Stimulated activated naive B cell treated with anti-CD40 and anti-IgM and Interleukin-4, amounts not matched to agents 10 μg/mL and 1 μg/mL and 100 μg/mL, for 72 hours (primary cell): Measurements from ENCODE around the gene PTPRD.
A peak's percentile ranks its signal among the peaks of the same experiment; 100 is the strongest.
"Not testable (repeated sequence)": the region's sequence is repeated elsewhere in the genome, so short reads cannot be mapped to it uniquely, and the experiment has no call there.

Source experiments
- ATAC-seq, 2 donors: fragments of 150-1000 bp; cut with Tn5 transposase; replicated peaks; 2 replicates each; pipeline ENCODE4 v1.10.0; 2021; ENCODE audit warnings: moderate library complexity in 1 of 2
- DNase-seq: peaks from one replicate; pipeline ENCODE4 v3.0.0; 2021
- H3K27ac Mint-ChIP-seq: one replicate; pipeline ENCODE4 v1.8.0; 2022; ENCODE audit warnings: mild to moderate bottlenecking, mixed read lengths
- H3K27me3 Mint-ChIP-seq, 2 donors: one replicate each; pipeline ENCODE4 v1.8.0; 2022; ENCODE audit warnings: mixed read lengths in 2 of 2
- H3K36me3 Mint-ChIP-seq, 2 donors: one replicate each; pipeline ENCODE4 v1.8.0; 2022; ENCODE audit warnings: mixed read lengths in 2 of 2, mild to moderate bottlenecking in 1 of 2
- H3K4me1 Mint-ChIP-seq, 2 donors: one replicate each; pipeline ENCODE4 v1.8.0; 2022; ENCODE audit warnings: mixed read lengths in 2 of 2, mild to moderate bottlenecking in 1 of 2
- H3K4me3 Mint-ChIP-seq, 2 donors: one replicate each; pipeline ENCODE4 v1.8.0; 2022; ENCODE audit warnings: mild to moderate bottlenecking in 2 of 2, mixed read lengths in 2 of 2, moderate library complexity in 1 of 2
- H3K9me3 Mint-ChIP-seq, 2 donors: one replicate each; pipeline ENCODE4 v1.8.0; 2022; ENCODE audit warnings: mixed read lengths in 2 of 2, mild to moderate bottlenecking in 1 of 2

PTPRD gene

DNA sequence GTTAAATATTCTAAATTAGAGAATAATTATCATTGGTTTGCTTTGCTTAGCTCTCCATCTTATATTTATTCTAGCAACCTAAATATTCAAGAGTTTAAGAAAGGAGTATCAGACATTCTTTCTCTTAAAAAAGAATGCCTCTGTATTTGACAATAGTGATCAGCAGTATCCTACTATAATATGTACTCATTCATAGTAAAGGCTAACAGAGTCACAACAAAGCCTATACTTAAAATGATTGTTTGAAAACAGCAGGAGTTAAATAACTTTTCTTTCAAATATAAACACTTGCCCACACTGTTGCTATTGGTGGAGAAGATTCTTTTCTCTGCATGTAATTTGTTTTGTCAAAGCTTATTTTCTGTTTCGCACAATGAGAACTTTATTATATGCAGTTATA lies 178.4 kb downstream of the PTPRD start:
- H3K36me3 Mint-ChIP-seq: no peaks in the 10 kb centered on the region
- peaks cover 1 to 5% of the 10 kb centered on the region in 2 donors for H3K9me3 Mint-ChIP-seq
- no peak overlapping the region for H3K27ac Mint-ChIP-seq
- no peak overlapping the region for H3K4me3 Mint-ChIP-seq
- H3K4me1 Mint-ChIP-seq: no peaks in the 10 kb centered on the region
- DNase-seq: no peak
- no peak for ATAC-seq
- no peaks in the 10 kb centered on the region for H3K27me3 Mint-ChIP-seq

DNA sequence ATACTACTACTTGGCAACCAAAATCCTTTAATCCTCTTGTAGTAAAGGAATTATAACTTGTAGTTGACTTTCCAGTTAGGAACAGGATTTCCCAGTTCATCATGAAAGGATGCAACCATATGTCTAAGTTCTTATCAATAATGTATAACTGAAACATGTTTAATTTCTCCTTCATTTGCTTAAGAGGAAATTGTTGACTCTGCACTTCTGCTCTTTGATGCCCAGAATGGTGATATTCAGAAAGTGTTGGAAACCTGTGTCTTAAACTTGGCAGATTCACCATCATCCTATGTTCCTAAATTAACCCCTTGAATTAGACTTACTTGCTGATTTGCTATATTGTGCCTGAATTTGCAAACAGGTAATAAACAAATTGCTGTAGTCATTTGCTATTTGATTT lies 201.5 kb downstream of the PTPRD start:
- no peak for DNase-seq
- H3K4me1 Mint-ChIP-seq: no peaks in the 10 kb centered on the region
- peaks cover 4 to 8% of the 10 kb centered on the region in 2 donors for H3K9me3 Mint-ChIP-seq
- H3K36me3 Mint-ChIP-seq: no peaks in the 10 kb centered on the region
- no peak overlapping the region for H3K27ac Mint-ChIP-seq
- H3K27me3 Mint-ChIP-seq: no peaks in the 10 kb centered on the region
- ATAC-seq: no peak
- H3K4me3 Mint-ChIP-seq: no peak overlapping the region

- Mint-ChIP-seq H3K36me3 (no peaks in the 10 kb centered on the region), H3K4me1 (no peaks in the 10 kb centered on the region), H3K9me3 (peaks cover 0 to 2% of the 10 kb centered on the region in 2 donors), H3K4me3 (no peak overlapping the region), H3K27me3 (no peaks in the 10 kb centered on the region), H3K27ac (no peak overlapping the region)
- DNase-seq (no peak), ATAC-seq (no peak)
These were observed 209.5 kb downstream of the PTPRD start for GRCh38 chr9:10403283-10403682.

DNA sequence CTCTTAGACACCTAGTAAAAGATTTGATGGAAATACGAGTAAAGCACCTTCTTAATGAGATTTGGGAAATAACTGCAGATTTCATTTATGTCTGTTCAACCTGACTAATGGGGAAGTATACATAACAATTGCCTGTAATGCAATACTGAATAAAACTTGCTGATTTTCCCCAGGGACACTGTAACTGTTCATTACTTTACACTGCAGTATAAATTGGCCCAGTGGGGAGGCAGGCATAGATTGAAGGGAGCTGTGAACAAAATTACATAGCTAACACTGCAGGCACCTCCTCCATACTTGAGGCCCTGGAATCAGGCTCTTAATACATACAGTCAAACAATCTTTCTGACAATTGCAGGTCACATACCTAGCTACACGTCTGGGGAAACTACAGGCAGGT lies 216.2 kb downstream of the PTPRD start:
- Mint-ChIP-seq H3K4me1 (no peaks in the 10 kb centered on the region), H3K36me3 (no peaks in the 10 kb centered on the region), H3K9me3 (no peaks in the 10 kb centered on the region), H3K4me3 (no peak overlapping the region), H3K27me3 (no peaks in the 10 kb centered on the region), H3K27ac (no peak overlapping the region)
- ATAC-seq (no peak), DNase-seq (no peak)

DNA sequence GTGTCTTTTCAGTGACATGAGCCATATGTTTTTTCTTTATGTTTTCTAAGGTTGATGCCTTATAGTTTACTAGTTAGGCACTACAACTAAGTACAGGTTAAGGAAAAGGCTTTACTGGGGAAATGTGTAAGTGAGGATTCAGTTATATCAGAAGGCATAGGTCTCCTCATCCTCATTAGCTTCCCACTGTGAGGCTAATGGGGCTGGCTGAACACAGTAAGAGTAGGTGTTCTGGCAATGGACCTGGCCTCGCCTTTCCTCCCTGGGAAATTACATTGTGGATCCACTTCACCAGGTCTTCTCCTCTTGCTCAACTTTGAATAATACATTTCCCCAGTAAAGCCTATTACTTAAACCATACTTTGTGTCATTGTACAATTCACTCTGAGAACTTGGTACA lies 225.5 kb downstream of the PTPRD start:
- no peaks in the 10 kb centered on the region for H3K4me1 Mint-ChIP-seq
- no peak overlapping the region for H3K4me3 Mint-ChIP-seq
- no peaks in the 10 kb centered on the region for H3K36me3 Mint-ChIP-seq
- no peak for DNase-seq
- no peak for ATAC-seq
- H3K27me3 Mint-ChIP-seq: no peaks in the 10 kb centered on the region
- no peak overlapping the region for H3K27ac Mint-ChIP-seq
- no peaks in the 10 kb centered on the region for H3K9me3 Mint-ChIP-seq

GRCh38 chr9:10371824-10372223 lies 241.0 kb downstream of the PTPRD start:
- H3K4me1 Mint-ChIP-seq: no peaks in the 10 kb centered on the region
- H3K4me3 Mint-ChIP-seq: no peak overlapping the region
- ATAC-seq (no peak), DNase-seq (no peak)
- H3K36me3 Mint-ChIP-seq: no peaks in the 10 kb centered on the region
- no peaks in the 10 kb centered on the region for H3K9me3 Mint-ChIP-seq
- H3K27ac Mint-ChIP-seq: no peak overlapping the region
- no peaks in the 10 kb centered on the region for H3K27me3 Mint-ChIP-seq

DNA sequence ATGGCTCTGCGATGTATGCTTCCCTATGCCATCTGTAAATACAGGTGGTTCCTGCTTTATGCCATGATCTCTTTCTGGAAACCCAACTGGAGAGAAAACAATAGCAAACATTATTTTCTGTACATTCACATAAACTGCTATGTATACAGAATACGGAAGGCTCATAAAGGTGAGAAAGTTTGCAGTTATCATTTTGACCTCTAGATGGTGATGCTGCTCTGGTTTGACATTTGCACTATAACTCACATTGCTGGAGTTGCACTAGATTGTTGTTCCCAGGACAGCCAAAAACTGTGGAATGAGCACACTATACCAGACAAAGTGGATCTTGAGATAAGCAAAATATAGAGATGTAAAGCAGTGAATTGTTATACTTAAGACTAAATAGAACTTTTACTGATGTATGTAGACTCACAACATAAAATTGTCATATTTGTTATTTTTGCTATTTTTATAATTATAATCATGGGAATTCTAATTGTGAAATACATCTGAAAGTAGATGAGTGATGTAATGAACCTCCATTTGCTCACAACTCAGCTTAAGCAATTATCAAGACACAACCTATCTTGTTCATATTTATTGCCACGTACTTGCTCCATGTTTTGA lies 246.5 kb downstream of the PTPRD start:
- Mint-ChIP-seq H3K27ac (no peak overlapping the region), H3K27me3 (no peaks in the 10 kb centered on the region), H3K36me3 (no peaks in the 10 kb centered on the region), H3K4me3 (no peak overlapping the region), H3K9me3 (no peaks in the 10 kb centered on the region), H3K4me1 (no peaks in the 10 kb centered on the region)
- DNase-seq (no peak), ATAC-seq (peak; percentile 64 to 72)

DNA sequence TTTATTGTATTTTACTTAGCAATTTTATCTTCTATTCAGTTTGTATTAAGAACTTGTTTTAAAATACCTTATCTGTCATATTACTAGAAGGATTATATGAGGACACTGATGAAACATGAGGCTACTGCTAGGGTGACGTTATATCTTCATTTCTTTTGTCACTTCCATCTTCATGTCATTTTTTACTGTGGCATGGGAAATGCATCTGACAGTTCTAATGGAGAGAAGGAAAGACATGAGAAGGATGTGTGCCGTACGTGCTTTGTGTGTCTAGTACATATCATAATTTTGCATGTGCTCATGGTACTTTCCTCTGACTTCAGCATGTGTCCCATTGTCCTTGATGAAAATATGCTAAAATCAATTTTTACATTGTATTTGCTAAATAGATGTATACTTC lies 258.2 kb downstream of the PTPRD start:
- DNase-seq: no peak
- H3K4me1 Mint-ChIP-seq: no peaks in the 10 kb centered on the region

DNA sequence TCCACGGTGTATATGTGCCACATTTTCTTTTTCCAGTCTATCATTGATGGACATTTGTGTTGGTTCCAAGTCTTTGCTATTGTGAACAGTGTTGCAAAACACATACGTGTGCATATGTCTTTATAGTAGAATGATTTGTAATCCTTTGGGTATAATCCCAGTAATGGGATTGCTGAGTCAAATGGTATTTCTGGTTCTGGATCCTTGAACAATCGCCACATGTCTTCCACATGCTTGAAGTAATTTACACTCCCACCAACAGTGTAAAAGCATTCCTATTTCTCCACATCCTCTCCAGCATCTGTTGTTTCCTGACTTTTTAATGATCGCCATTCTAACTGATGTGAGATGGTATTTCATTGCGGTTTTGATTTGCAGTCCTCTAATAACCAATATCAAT lies 267.2 kb downstream of the PTPRD start:
- not testable (repeated sequence) for H3K27me3 Mint-ChIP-seq, H3K27ac Mint-ChIP-seq, H3K4me1 Mint-ChIP-seq, H3K36me3 Mint-ChIP-seq, H3K9me3 Mint-ChIP-seq, H3K4me3 Mint-ChIP-seq, ATAC-seq, DNase-seq

More for the DNA sequence above, 258.2 kb downstream of the PTPRD start:
- Mint-ChIP-seq H3K4me3 (no peak overlapping the region), H3K9me3 (no peaks in the 10 kb centered on the region), H3K27me3 (no peaks in the 10 kb centered on the region), H3K36me3 (no peaks in the 10 kb centered on the region), H3K27ac (no peak overlapping the region)
- ATAC-seq: no peak

GRCh38 chr9:10341057-10341456 lies 271.7 kb downstream of the PTPRD start:
- no peak overlapping the region for H3K27ac Mint-ChIP-seq
- ATAC-seq: no peak
- no peaks in the 10 kb centered on the region for H3K27me3 Mint-ChIP-seq
- H3K9me3 Mint-ChIP-seq: peaks cover 0 to 4% of the 10 kb centered on the region in 2 donors
- DNase-seq: no peak
- H3K36me3 Mint-ChIP-seq: no peaks in the 10 kb centered on the region
- H3K4me3 Mint-ChIP-seq: no peak overlapping the region
- no peaks in the 10 kb centered on the region for H3K4me1 Mint-ChIP-seq

GRCh38 chr9:10339152-10339551 lies 273.6 kb downstream of the PTPRD start:
- ATAC-seq (no peak), DNase-seq (no peak)
- peaks cover 0 to 2% of the 10 kb centered on the region in 2 donors for H3K9me3 Mint-ChIP-seq
- no peaks in the 10 kb centered on the region for H3K27me3 Mint-ChIP-seq
- no peaks in the 10 kb centered on the region for H3K36me3 Mint-ChIP-seq
- H3K4me3 Mint-ChIP-seq: no peak overlapping the region
- no peaks in the 10 kb centered on the region for H3K4me1 Mint-ChIP-seq
- H3K27ac Mint-ChIP-seq: no peak overlapping the region

GRCh38 chr9:10331157-10331556 lies 281.6 kb downstream of the PTPRD start:
- Mint-ChIP-seq H3K27ac (no peak overlapping the region), H3K4me3 (no peak overlapping the region), H3K27me3 (no peaks in the 10 kb centered on the region), H3K4me1 (no peaks in the 10 kb centered on the region), H3K9me3 (no peaks in the 10 kb centered on the region), H3K36me3 (no peaks in the 10 kb centered on the region)
- DNase-seq (no peak), ATAC-seq (no peak)

DNA sequence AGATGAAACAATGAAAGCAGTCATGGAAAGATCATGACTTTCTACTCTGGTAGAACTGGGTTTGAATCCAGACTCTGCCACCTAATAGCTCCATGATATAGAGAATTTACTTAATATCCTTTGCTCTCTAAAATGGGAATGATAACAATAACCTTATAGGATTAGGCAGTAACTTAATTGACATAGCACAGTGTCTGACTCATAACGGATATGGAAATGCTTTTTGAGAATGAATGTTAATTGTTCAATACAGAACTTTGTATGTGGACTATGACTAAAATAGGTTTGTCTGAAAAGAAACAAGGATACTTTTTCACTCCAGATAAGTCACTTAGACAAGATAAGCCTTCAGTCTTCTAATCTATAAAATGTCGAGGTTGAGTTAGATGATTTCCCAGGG lies 330.7 kb downstream of the PTPRD start:
- no peaks in the 10 kb centered on the region for H3K4me1 Mint-ChIP-seq
- no peak for DNase-seq
- peaks cover 0 to 4% of the 10 kb centered on the region in 2 donors for H3K9me3 Mint-ChIP-seq
- no peaks in the 10 kb centered on the region for H3K36me3 Mint-ChIP-seq
- ATAC-seq: no peak
- H3K27me3 Mint-ChIP-seq: no peaks in the 10 kb centered on the region
- H3K4me3 Mint-ChIP-seq: no peak overlapping the region
- no peak overlapping the region for H3K27ac Mint-ChIP-seq

DNA sequence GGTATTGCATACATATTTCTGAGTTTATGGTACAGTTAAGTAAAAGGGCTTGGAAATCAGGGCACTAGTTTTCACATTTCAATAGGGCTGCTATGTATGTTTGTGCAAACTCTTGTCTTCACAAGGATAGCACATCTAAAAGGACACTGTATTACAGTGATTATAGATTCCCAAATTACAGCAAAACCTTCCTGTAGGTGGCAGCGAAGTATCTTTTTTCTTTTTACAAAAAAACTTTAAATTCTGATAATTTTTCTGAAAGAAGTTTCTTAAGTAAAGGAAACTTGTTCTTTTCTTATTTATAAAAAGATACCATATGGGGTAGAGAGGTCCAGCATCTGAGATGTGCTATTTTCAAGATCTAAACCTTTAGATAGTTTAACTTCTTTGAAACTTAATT lies 337.8 kb downstream of the PTPRD start:
- H3K27ac Mint-ChIP-seq: no peak overlapping the region
- H3K4me3 Mint-ChIP-seq: no peak overlapping the region
- no peaks in the 10 kb centered on the region for H3K4me1 Mint-ChIP-seq
- ATAC-seq (no peak), DNase-seq (no peak)
- no peaks in the 10 kb centered on the region for H3K36me3 Mint-ChIP-seq
- H3K9me3 Mint-ChIP-seq: no peaks in the 10 kb centered on the region
- no peaks in the 10 kb centered on the region for H3K27me3 Mint-ChIP-seq

DNA sequence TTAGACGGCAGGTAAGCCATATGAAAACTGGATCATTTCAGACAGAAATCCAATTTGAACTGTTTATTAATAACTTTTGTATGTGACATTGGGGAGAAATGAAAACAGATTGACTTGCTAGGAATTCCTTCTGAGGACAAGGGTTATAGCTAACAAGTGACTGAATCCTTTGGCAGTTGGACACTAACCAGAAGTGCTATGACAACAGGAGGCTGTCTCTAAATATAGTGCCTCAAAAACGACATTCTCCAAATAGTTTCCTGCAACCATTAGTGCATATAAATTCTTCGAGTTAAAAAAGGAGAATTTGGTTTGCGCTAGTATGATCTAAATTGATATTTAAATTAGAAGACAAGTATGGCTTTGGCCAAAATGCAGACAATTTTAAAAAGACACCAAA lies 338.6 kb downstream of the PTPRD start:
- H3K4me3 Mint-ChIP-seq: no peak overlapping the region
- no peaks in the 10 kb centered on the region for H3K27me3 Mint-ChIP-seq
- no peaks in the 10 kb centered on the region for H3K9me3 Mint-ChIP-seq
- DNase-seq (no peak), ATAC-seq (no peak)
- H3K36me3 Mint-ChIP-seq: no peaks in the 10 kb centered on the region
- no peak overlapping the region for H3K27ac Mint-ChIP-seq
- no peaks in the 10 kb centered on the region for H3K4me1 Mint-ChIP-seq

- Mint-ChIP-seq H3K9me3 (no peaks in the 10 kb centered on the region), H3K27me3 (no peaks in the 10 kb centered on the region), H3K4me1 (no peaks in the 10 kb centered on the region), H3K27ac (no peak overlapping the region), H3K36me3 (no peaks in the 10 kb centered on the region), H3K4me3 (no peak overlapping the region)
- ATAC-seq (no peak), DNase-seq (no peak)
These were observed 340.0 kb downstream of the PTPRD start for GRCh38 chr9:10272830-10273229.
